Naive thymus-derived CD4-positive, alpha-beta T cell (primary cell): ENCODE data around the gene EPB42. TPM values are rescaled to one million over a fixed set of nuclear protein-coding genes. Genes with fewer than 3 reads are reported as not detected.
"Not testable (repeated sequence)": the region's sequence is repeated elsewhere in the genome, so short reads cannot be mapped to it uniquely, and the experiment has no call there.

ENCODE experiments used
- ATAC-seq: fragments of 150-1000 bp; cut with Tn5 transposase; 2 replicates; pipeline ENCODE4 v1.10.0; 2021; ENCODE audit warnings: mild to moderate bottlenecking, moderate library complexity
- CTCF ChIA-PET: fragments of 350-600 bp; sonication (Branson Sonifier 250); formaldehyde crosslinking; loops from one replicate; lab custom pipeline; 2021; ENCODE audit warnings: antibody characterized with exemption; lab: Charles Lee
- POLR2A ChIA-PET: fragments of 350-600 bp; sonication (Branson Sonifier 250); formaldehyde crosslinking; loops from one replicate; lab custom pipeline; 2021; ENCODE audit warnings: antibody characterized with exemption, inconsistent platforms; lab: Charles Lee
- DNase-seq, 9 donors: peaks; one replicate each; pipeline versions ENCODE4 v3.0.0 to v3.0.0-alpha.2; 2020 to 2022; ENCODE audit warnings: mixed read lengths in 1 of 9
- H3K27ac ChIP-seq: one replicate; pipeline ENCODE4 v1.7.0; 2013; ENCODE audit warnings: mild to moderate bottlenecking, low read depth, low read length, moderate library complexity
- H3K27me3 ChIP-seq, 2 donors: one replicate each; pipeline ENCODE4 v1.7.0; 2013; ENCODE audit warnings: low read length in 2 of 2, mild to moderate bottlenecking in 2 of 2, moderate library complexity in 2 of 2; ENCODE audit not compliant: control insufficient read depth in 2 of 2, insufficient read depth in 2 of 2
- H3K36me3 ChIP-seq, 3 experiments: 1 replicate in 2 of 3; 2 replicates in 1 of 3; pipeline ENCODE4 v1.7.0; 2013; ENCODE audit warnings: low read length in 3 of 3, mild to moderate bottlenecking in 3 of 3, moderate library complexity in 1 of 3; ENCODE audit not compliant: insufficient read depth in 3 of 3, control insufficient read depth in 2 of 3
- H3K4me1 ChIP-seq, 2 donors: one replicate each; pipeline ENCODE4 v1.7.0; 2013; ENCODE audit warnings: low read length in 2 of 2, mild to moderate bottlenecking in 2 of 2, moderate library complexity in 1 of 2; ENCODE audit not compliant: control insufficient read depth in 2 of 2, insufficient read depth in 2 of 2
- H3K4me3 ChIP-seq: 2 replicates; pipeline ENCODE4 v1.7.0; 2013; ENCODE audit warnings: mild to moderate bottlenecking, low read length
- H3K9me3 ChIP-seq, 3 experiments: 1 replicate in 2 of 3; 2 replicates in 1 of 3; pipeline ENCODE4 v1.7.0; 2013; ENCODE audit warnings: low read length in 3 of 3; ENCODE audit not compliant: control insufficient read depth in 2 of 3
- H3K27ac Mint-ChIP-seq, 9 donors: one replicate each; pipeline ENCODE4 v1.8.0; 2020 to 2022; ENCODE audit warnings: mixed read lengths in 9 of 9, mild to moderate bottlenecking in 8 of 9, moderate library complexity in 5 of 9, inconsistent platforms in 2 of 9
- H3K27me3 Mint-ChIP-seq, 5 donors: one replicate each; pipeline ENCODE4 v1.8.0; 2021 to 2022; ENCODE audit warnings: mixed read lengths in 5 of 5, mild to moderate bottlenecking in 1 of 5
- H3K36me3 Mint-ChIP-seq, 5 donors: one replicate each; pipeline ENCODE4 v1.8.0; 2020 to 2022; ENCODE audit warnings: mixed read lengths in 5 of 5, mild to moderate bottlenecking in 3 of 5, inconsistent platforms in 1 of 5
- H3K4me1 Mint-ChIP-seq, 7 donors: one replicate each; pipeline ENCODE4 v1.8.0; 2020 to 2022; ENCODE audit warnings: mixed read lengths in 7 of 7, mild to moderate bottlenecking in 3 of 7, inconsistent platforms in 1 of 7
- H3K4me3 Mint-ChIP-seq, 10 donors: one replicate each; pipeline ENCODE4 v1.8.0; 2020 to 2022; ENCODE audit warnings: mild to moderate bottlenecking in 10 of 10, mixed read lengths in 10 of 10, moderate library complexity in 6 of 10, inconsistent platforms in 2 of 10
- H3K9me3 Mint-ChIP-seq, 11 donors: one replicate each; pipeline ENCODE4 v1.8.0; 2020 to 2022; ENCODE audit warnings: mixed read lengths in 11 of 11, mild to moderate bottlenecking in 4 of 11, inconsistent platforms in 1 of 11, moderate library complexity in 1 of 11
- intact Hi-C, 2 donors: fragments of 100-400 bp; cut with micrococcal nuclease; formaldehyde crosslinking; loops; one replicate each; pipeline ENCODE4 v1.15.1; 2023
- polyA plus RNA-seq, 2 donors: library from polyadenylated mRNA; unstranded; fragments of 300-500 nt; fragmentation: Illumina TruSeq; gene quantifications; one replicate each; pipeline ENCODE4 v1.2.3, GENCODE V29; 2021
- total RNA-seq, 6 experiments: library from RNA in 5 of 6; stranded (reverse) in 5 of 6; gene quantifications; 1 replicate in 5 of 6; 2 replicates in 1 of 6; pipeline ENCODE4 v1.2.3 and lab custom pipeline; 2021 to 2026

The EPB42 gene
- total and polyA plus RNA-seq, 7 experiments from 2014 or later: not detected

DNA sequence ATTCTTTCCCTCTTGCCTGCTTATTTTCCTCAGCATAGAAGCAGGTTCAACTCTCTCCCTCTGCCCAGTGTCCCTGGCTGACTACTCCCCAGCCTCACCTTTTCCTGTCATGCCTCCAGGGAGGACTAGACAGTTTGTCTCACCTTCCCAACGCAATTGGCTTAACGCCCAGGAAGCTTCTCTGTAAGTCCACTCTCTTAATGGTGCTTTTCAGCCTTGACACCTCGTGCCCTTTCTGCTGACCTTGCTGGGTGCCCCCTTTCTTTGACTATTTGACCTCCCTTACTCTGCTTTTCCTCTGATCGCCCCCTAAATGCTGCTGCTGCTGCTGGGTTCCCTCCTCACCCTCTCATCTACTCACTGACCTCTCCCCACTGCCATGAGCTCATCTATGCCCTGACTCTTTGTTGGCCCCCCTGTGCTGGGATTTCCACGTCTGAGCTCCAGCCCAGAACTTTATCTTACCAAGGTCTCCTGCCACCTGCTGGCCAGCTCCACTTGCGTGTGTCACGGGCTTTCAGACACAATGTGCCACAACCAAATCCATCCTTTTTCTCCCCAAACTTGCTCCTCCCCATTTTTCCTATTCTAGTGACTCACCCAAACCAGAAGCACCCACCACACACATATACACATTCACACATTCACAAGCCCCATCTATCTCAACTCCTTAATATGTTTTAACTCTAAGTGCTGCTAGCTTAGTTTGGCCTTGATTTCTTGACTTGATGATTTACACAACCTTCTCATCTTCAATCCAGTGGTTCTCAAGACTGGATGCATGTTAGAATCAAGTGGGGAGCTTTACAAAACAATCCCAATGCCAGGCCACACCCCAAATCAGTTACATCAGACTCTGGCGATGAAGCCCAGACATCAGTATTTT, 16.6 kb downstream of the EPB42 start:
- intact Hi-C loops: loop anchor here (1.0 to 5.0 kb wide), 2 partner anchors 17 to 502 kb away; no protein-coding TSS in a partner anchor

DNA sequence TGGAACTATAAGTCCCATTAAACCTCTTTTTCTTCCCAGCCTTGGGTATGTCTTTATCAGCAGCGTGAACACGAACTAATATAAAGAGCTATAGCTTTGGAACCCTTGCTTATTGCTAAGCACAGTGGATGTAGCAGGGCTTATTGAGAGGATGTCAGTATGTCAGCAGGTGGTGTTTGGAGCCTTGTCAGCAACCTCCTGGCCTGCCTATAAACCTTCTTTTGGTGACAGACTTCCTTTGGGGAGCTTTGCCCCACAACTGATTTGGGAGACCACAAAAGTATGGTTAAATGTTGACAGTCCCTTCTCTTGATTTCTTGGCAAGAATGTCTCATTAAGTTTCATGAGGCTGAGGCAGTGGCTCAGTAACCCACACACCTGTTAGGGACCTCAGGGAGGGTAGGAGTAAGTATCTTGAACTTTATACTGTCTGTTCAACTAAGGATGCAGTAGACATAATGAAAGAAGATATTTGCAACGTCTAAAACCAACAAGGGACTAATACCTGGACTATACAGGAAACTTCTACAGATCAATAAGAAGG, 20.8 kb downstream of the EPB42 start:
- Histone ChIP-seq H3K4me3 (no peak overlapping the region), H3K36me3 (peaks cover 4 to 22% (median 4%) of the 10 kb centered on the region in 3 experiments), H3K4me1 (no peaks in the 10 kb centered on the region), H3K9me3 (no peaks in the 10 kb centered on the region), H3K27me3 (no peaks in the 10 kb centered on the region), H3K27ac (no peak overlapping the region)
- H3K36me3 Mint-ChIP-seq: peaks cover 18 to 37% (median 23%) of the 10 kb centered on the region in 5 donors
- CTCF ChIA-PET: no interaction called here
- POLR2A ChIA-PET: interaction anchor here (0.9 kb wide), 1 partner anchor 50 kb away, joined by 3 read pairs; no protein-coding TSS in a partner anchor
- intact Hi-C loops: loop anchor here in 1 of 2 donors (5.0 kb wide), 1 partner anchor 498 kb away; no protein-coding TSS in a partner anchor
- no peak overlapping the region for H3K4me3 Mint-ChIP-seq
- no peak for DNase-seq
- H3K27me3 Mint-ChIP-seq: no peaks in the 10 kb centered on the region
- peaks cover 0 to 10% (median 5%) of the 10 kb centered on the region in 7 donors for H3K4me1 Mint-ChIP-seq
- no peak for ATAC-seq
- peaks cover 0 to 12% (median 4%) of the 10 kb centered on the region in 11 donors for H3K9me3 Mint-ChIP-seq
- peak overlapping the region in 1 of 9 donors; percentile 10 for H3K27ac Mint-ChIP-seq

More for the DNA sequence above, 16.6 kb downstream of the EPB42 start:
- POLR2A ChIA-PET: interaction anchor here (0.6 to 1.2 kb wide), 2 partner anchors 18 to 109 kb away, joined by 3 to 6 read pairs; partner anchors contain the start of gene CCNDBP1
- Histone ChIP-seq H3K36me3 (no peaks in the 10 kb centered on the region), H3K9me3 (no peaks in the 10 kb centered on the region), H3K27ac (no peak overlapping the region), H3K27me3 (no peaks in the 10 kb centered on the region), H3K4me3 (no peak overlapping the region), H3K4me1 (no peaks in the 10 kb centered on the region)
- Mint-ChIP-seq H3K27me3 (peaks cover 8 to 16% (median 13%) of the 10 kb centered on the region in 5 donors), H3K4me3 (no peak overlapping the region), H3K9me3 (peaks cover 0 to 4% (median 0%) of the 10 kb centered on the region in 11 donors), H3K36me3 (peaks cover 0 to 7% (median 4%) of the 10 kb centered on the region in 5 donors), H3K4me1 (peaks cover 0 to 10% (median 5%) of the 10 kb centered on the region in 7 donors), H3K27ac (peak overlapping the region in 1 of 9 donors; percentile 66)
- CTCF ChIA-PET: interaction anchor here (0.6 to 2.4 kb wide), 7 partner anchors 10 to 403 kb away, joined by 3 to 8 read pairs (median 4); no protein-coding TSS in a partner anchor
- ATAC-seq (peak; percentile 66), DNase-seq (peak in 7 of 9 donors; percentile 21 to 37 (median 29))

DNA sequence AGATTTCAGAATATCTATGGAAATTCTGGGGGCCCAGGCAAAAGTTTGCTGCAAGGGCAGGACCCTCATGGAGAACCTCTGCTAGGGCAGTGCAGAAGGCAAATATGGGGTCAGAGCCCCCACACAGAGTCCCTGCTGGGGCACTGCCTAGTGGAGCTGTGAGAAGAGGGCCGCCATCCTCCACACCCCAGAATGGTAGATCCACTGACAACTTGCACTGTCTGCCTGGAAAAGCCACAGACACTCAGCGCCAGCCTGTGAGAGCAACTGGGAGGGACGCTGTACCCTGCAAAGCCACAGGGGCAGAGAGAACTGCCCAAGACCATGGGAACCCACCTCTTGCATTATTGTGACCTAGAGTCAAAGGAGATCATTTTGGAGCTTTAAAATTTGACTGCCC, 21.8 kb downstream of the EPB42 start:
- ATAC-seq: no peak
- Mint-ChIP-seq H3K27me3 (no peaks in the 10 kb centered on the region), H3K4me3 (no peak overlapping the region), H3K4me1 (peaks cover 0 to 5% (median 0%) of the 10 kb centered on the region in 7 donors), H3K9me3 (peaks cover 0 to 12% (median 4%) of the 10 kb centered on the region in 11 donors), H3K36me3 (peaks cover 18 to 42% (median 27%) of the 10 kb centered on the region in 5 donors), H3K27ac (no peak overlapping the region)
- intact Hi-C loops: no loop called here
- no peaks in the 10 kb centered on the region for H3K9me3 ChIP-seq
- CTCF ChIA-PET: no interaction called here
- peaks cover 4 to 31% (median 4%) of the 10 kb centered on the region in 3 experiments for H3K36me3 ChIP-seq
- H3K4me1 ChIP-seq: no peaks in the 10 kb centered on the region
- no peak overlapping the region for H3K27ac ChIP-seq
- no peaks in the 10 kb centered on the region for H3K27me3 ChIP-seq
- H3K4me3 ChIP-seq: no peak overlapping the region
- no peak for DNase-seq
- POLR2A ChIA-PET: no interaction called here

DNA sequence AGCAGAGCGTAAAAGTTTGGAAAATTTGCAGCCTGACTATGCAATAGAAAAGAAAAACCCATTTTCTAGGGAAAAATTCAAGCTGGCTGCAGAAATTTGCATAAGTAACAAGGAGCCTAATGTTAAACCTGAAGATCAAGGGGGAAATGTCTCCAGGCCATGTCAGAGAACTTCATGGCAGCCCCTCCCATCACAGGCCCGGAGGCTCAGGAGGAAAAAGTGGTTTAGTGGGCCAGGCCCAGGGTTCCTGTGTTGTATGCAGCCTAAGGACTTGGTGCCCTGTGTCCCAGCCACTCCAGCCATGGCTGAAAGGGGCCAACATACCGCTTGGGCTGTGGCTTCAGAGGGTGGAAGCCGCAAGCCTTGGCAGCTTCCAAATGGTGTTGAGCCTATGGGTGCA, 22.3 kb downstream of the EPB42 start:
- H3K27me3 ChIP-seq, H3K27me3 Mint-ChIP-seq, H3K27ac ChIP-seq, DNase-seq, H3K4me3 ChIP-seq, H3K4me3 Mint-ChIP-seq, H3K4me1 ChIP-seq, H3K27ac Mint-ChIP-seq, H3K4me1 Mint-ChIP-seq, ATAC-seq, intact Hi-C loops, H3K9me3 ChIP-seq, CTCF ChIA-PET, POLR2A ChIA-PET: not testable (repeated sequence)
- H3K36me3 ChIP-seq: peaks cover 4 to 33% (median 6%) of the 10 kb centered on the region in 3 experiments
- Mint-ChIP-seq H3K9me3 (peaks cover 0 to 12% (median 4%) of the 10 kb centered on the region in 11 donors), H3K36me3 (peaks cover 18 to 42% (median 27%) of the 10 kb centered on the region in 5 donors)

DNA sequence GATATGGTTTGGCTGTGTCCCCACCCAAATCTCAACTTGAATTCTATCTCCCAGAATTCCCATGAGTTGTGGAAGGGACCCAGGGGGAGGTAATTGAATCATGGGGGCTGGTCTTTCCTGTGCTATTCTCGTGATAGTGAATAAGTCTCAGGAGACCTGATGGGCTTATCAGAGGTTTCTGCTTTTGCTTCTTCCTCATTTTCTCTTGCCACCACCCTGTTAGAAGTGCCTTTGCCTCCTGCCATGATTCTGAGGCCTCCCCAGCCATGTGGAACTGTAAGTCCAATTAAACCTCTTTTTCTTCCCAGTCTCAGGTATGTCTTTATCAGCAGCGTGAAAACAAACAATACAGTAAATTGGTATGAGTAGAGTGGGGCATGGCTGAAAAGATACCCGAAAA, 23.0 kb downstream of the EPB42 start:
- CTCF ChIA-PET, H3K27me3 Mint-ChIP-seq, H3K4me1 Mint-ChIP-seq, ATAC-seq, POLR2A ChIA-PET, H3K4me1 ChIP-seq, DNase-seq, H3K4me3 Mint-ChIP-seq, H3K27me3 ChIP-seq, H3K4me3 ChIP-seq, intact Hi-C loops, H3K9me3 ChIP-seq, H3K27ac ChIP-seq: not testable (repeated sequence)
- Mint-ChIP-seq H3K36me3 (peaks cover 18 to 45% (median 31%) of the 10 kb centered on the region in 5 donors), H3K9me3 (peaks cover 0 to 12% (median 4%) of the 10 kb centered on the region in 11 donors), H3K27ac (peak overlapping the region in 2 of 9 donors; percentile 5 to 22)
- peaks cover 7 to 41% (median 14%) of the 10 kb centered on the region in 3 experiments for H3K36me3 ChIP-seq

DNA sequence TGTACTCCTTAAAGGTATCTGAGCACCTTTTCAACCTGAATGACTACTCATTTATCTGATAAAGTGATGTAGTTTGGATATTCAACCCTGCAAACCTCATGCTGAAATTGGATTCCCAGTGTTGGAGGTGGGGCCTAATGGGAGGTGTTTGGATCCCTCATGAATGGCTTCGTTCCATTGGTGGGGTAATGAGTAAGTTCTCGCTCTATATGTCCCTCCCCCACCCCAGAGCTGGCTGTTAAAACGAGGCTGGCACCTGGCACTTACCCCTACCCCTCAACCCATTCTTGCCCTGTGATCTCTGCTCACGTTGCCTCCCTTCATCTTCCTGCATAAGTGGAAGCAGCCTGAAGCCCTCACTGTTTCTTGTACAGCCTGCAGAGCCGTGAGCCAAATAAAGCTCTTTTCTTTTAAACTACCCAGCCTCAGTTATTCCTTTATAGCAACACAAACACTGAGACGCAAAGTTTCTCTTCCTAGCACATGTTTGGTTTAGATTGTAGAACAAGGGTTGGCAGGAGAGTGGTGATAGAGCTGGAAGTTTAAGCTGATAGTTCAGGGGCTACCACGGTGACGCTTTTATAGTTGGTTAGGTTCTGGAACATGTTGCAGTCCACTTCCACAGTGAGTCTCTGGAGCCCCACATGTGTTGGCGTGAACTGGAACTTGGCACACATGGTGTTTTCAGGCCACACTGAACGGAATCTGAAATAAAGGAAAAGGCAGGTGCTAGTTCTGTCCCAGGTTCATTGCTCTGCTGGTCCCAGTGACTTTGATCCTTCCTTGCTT, 23.9 kb downstream of the EPB42 start:
- H3K36me3 Mint-ChIP-seq: peaks cover 18 to 49% (median 36%) of the 10 kb centered on the region in 5 donors
- H3K27ac ChIP-seq: no peak overlapping the region
- no peaks in the 10 kb centered on the region for H3K4me1 ChIP-seq
- intact Hi-C loops: no loop called here
- H3K4me3 Mint-ChIP-seq: no peak overlapping the region
- no peak overlapping the region for H3K4me3 ChIP-seq
- ChIA-PET POLR2A (no interaction called here), CTCF (no interaction called here)
- H3K27ac Mint-ChIP-seq: peak overlapping the region in 2 of 9 donors; percentile 14 to 29
- peaks cover 0 to 7% (median 0%) of the 10 kb centered on the region in 7 donors for H3K4me1 Mint-ChIP-seq
- H3K36me3 ChIP-seq: peaks cover 13 to 49% (median 22%) of the 10 kb centered on the region in 3 experiments
- H3K27me3 Mint-ChIP-seq: no peaks in the 10 kb centered on the region
- no peaks in the 10 kb centered on the region for H3K27me3 ChIP-seq
- no peak for ATAC-seq
- H3K9me3 Mint-ChIP-seq: peaks cover 0 to 12% (median 4%) of the 10 kb centered on the region in 11 donors
- DNase-seq: no peak
- no peaks in the 10 kb centered on the region for H3K9me3 ChIP-seq
